HG03025 (cell line): ENCODE results near the gene GCSAM.
"Not testable (repeated sequence)": the region's sequence is repeated elsewhere in the genome, so short reads cannot be mapped to it uniquely, and the experiment has no call there.

Source experiments
- ATAC-seq: cut with Tn5 transposase; IDR thresholded peaks from one replicate; pipeline ENCODE4 v1.9.1; 2021; ENCODE audit warnings: mild to moderate bottlenecking, moderate library complexity; ENCODE audit not compliant: unreplicated experiment, low FRiP score

GCSAM gene

GRCh38 chr3:112078125-112079083 is 54.6 kb downstream of the GCSAM start:
- ATAC-seq = no peak

GRCh38 chr3:112074616-112075497 is 58.2 kb downstream of the GCSAM start:
- ATAC-seq = peak; percentile 75

- no peak for ATAC-seq
Observed at GRCh38 chr3:112074006-112074405, 59.0 kb downstream of the GCSAM start.

- ATAC-seq = not testable (repeated sequence)
Observed at GRCh38 chr3:112072387-112073060, 60.5 kb downstream of the GCSAM start.
